HG02678 (cell line): ENCODE data around the gene SPATA45.

Source experiments
- ATAC-seq: cut with Tn5 transposase; IDR thresholded peaks from one replicate; pipeline ENCODE4 v1.9.1; 2021; ENCODE audit warnings: mild to moderate bottlenecking, moderate library complexity; ENCODE audit not compliant: unreplicated experiment

The SPATA45 gene

GRCh38 chr1:212833211-212834207, 13.9 kb downstream of the SPATA45 start:
- peak; percentile 78 for ATAC-seq

GRCh38 chr1:212828395-212828794, 19.1 kb downstream of the SPATA45 start:
- ATAC-seq: no peak

- no peak for ATAC-seq
These were observed 19.6 kb downstream of the SPATA45 start for GRCh38 chr1:212827831-212828278.

DNA sequence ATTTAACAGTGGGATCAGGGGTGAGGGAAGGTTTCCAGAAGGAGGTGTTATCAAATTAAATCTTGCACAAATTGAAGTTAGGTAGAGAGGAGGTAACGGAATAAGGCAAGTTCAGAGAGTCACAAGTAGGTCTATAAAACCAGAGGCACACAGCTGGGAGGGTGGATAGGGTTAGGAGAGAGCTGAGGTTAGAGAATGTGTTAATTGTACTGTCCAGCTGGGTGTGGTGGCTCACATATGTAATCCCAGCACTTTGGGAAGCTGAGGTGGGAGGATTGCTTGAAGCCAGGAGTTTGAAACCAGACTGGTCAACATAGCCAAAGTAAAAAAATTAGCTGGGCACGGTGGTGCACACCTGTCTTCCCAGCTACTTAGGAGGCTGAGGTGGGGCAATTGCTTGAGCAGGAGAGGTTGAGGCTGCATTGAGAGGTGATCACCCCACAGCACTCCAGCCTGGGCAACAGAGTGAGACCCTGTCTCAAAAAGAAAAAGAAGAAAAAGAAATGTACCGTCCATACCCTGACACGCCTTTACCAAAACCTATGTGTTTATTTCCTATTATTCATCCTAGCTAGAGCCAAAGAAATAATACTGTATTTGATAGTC, 20.2 kb downstream of the SPATA45 start:
- no peak for ATAC-seq

- no peak for ATAC-seq
These were observed 21.5 kb downstream of the SPATA45 start for GRCh38 chr1:212825798-212826452.

- no peak for ATAC-seq
These were observed 23.2 kb downstream of the SPATA45 start for GRCh38 chr1:212824201-212824600.

DNA sequence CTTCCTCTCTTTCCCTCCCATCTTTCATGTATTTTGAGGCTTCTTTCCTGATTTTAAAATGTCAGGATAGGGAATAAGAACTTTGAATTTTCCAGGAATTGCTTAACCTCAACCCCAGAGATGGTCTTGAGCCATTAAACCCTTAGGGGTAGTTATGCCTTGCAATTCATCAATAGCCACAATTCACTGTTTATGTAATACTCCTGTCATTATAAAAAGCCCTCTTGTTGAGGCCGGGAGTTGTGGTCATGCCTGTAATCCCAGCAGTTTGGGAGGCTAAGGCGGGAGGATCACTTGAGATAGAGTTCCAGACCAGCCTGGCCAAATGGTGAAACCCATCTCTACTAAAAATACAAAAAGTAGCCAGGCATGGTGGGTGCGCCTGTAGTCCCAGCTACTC, 24.5 kb downstream of the SPATA45 start:
- no peak for ATAC-seq

DNA sequence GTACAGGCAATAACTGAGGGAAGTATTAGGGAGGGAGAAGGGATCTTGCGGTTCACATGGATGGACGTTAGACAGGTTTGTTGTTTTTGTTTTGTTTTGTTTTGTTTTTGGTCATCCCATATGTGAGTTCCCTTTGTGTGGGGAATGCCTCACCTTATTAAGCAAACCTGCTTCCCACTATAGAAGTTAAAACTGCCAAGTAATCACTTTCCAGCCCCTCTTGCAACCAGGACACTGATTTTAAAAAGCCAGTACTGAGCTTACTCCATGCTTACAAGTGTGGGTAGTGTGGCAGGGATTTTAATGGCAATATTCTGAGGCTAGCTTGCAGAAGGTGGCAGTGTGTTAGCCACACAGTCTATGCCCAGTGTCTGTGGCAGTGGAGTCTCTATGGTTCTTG, 26.5 kb downstream of the SPATA45 start:
- ATAC-seq: no peak

DNA sequence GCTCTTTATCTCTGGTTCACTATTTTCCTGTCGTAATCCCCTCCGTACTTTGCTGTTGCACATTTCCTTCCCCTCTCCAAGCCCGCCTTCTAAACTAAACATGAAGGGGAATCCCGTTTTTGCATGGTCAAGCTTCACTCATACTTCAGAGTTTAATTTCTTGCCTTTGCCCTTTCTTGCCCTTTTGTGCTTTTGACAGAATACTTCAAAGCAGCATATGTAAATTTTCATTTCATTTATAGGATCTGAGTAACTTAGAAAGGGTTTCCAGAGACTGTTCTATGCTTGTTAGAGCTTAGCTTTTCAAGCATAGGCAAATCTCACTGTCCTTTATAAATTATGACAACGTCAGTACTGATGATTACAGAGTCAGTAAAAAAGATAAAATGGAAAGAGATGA, 27.7 kb downstream of the SPATA45 start:
- peak; percentile 76 for ATAC-seq

DNA sequence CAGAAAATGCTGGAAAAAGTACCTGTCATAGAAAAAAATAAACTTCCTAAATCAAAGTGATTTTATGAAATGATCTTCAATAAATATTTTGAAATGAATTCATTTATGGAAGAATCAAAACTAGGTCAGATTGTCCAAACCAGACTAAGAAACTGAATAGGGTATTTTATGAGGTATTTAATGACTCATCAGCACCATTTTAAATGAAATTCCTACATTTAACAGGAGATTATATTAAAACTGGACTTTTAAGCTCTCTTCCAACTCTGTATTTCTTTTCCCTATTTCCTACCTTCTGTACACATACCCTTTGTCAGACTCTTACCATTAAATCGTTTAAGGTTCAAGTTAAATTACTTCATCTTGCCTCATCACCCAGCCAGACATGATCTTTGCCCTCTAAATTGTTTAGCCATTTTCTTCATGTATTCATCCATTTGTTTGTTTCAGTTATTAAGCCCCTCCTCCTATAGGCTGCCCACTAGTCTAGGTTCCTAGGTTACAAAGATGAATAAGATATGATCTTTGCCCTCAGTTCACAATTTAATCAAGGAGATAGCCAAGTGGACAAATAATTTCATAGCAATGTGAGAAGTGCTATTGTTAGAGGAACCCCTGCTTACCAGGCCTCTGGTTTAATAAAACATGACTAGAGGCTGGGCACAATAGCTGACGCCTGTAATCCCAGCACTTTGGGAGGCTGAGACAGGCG, 30.7 kb downstream of the SPATA45 start:
- no peak for ATAC-seq

DNA sequence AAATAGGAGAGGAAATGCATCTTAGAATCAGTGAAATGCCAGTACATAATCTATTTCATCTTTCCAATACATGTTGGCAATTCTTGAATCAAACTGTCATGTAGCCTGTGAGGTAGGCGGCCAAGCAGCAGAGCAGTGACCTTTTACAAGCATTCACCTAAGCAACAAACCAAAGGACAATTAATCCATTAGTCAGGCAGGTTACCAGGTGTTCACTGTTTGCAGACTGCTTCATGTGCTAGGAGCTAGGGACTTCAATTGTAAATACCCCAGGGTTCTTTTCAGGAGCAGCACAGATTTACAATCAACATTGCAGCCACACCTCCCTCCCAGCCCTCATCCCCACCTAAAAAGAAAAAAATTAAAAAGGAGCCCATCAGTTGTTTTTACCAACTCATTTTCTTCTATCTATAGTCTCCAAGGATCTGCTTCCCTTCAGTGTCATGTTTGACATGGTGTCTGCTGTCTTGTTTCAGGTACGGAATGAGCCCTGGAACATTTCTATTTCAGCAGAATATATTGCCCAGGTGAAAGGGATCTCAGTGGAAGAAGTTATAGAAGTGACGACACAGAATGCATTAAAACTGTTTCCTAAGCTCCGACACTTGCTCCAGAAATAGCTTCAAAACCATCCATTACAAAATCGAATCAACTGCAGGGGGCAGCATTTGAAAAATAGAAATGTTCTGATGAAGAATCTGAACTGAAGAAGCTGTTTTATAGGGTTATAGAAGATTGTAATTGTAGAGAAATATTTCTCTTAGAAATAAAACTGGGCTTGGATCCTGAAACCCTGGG, 32.7 kb downstream of the SPATA45 start:
- ATAC-seq: no peak

- ATAC-seq: no peak
These were observed 41.7 kb downstream of the SPATA45 start for GRCh38 chr1:212805767-212806166.

- no peak for ATAC-seq
These were observed 49.8 kb downstream of the SPATA45 start for GRCh38 chr1:212797681-212798080.

GRCh38 chr1:212794561-212795014, 52.9 kb downstream of the SPATA45 start:
- peak; percentile 82 for ATAC-seq

DNA sequence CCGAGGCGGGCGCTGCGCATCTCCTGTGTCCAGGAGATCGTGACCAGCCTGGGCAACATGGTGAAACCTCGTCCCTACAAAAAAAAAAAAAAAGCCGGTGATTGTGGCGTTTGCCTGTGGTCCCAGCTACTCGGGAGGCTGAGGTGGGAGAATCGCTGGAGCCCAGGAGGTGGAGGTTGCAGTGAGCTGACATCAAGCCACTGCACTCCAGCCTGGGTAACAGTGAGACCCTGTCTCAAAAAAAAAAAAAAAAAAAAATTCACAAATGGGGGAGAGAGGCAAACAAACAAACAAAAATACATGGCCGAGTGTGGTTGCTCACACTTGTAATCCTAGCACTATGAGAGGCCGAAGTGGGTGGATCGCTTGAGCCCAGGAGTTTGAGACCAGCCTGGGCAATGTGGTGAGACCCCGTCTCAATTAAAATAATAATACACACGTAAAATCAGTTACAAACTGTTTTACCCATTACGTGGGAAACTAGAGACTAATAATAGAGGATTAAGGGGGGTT, 55.0 kb downstream of the SPATA45 start:
- ATAC-seq: no peak

- peak; percentile 69 for ATAC-seq
These were observed 55.6 kb downstream of the SPATA45 start, which contains the start of the genes NSL1 and TATDN3 for GRCh38 chr1:212791676-212792395. Gene NSL1 (minus strand): TSS chr1:212791777. CDS start chr1:212791763, 14 bp downstream. Gene TATDN3 (plus strand): TSS chr1:212791894. CDS start chr1:212791922, 28 bp downstream.

GRCh38 chr1:212791261-212791675, 56.2 kb downstream of the SPATA45 start:
- peak; percentile 26 for ATAC-seq

DNA sequence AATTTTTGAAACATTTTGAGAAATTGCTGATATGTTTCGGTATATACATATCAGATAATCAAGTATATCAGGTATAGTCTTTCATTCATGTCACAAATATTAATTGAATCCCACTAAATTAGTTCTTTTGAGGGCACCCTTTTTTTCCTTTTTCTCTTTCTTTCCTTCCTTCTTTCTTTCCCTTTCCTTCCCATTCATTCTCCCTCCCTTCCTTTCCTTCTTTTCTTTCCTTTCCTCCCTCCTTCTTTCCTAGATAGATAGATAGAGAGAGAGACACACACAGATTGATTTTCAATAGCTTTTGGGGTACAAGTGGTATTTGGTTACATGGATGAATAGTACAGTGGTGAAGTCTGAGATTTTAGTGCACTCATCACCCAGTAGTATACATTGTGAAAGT, 61.6 kb downstream of the SPATA45 start:
- no peak for ATAC-seq

DNA sequence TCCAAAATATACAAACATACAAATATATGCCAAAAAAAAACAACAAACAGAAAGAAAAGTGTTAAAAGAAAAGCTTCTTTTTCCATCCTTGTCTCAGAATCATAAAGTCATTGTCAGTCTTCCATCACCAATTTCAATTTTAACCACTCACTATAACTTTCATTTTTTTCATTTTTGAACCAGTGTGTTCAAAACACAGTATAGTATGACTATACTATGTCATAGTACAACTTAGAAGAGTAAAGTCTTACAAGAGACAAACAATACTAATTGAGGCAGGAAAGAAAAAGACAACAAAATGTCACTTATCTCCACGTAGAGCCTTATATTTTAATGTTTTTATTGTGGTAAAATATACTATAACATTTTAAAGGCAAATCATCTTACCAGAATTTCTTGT, 63.5 kb downstream of the SPATA45 start:
- ATAC-seq: no peak
